Activated naive CD8-positive, alpha-beta T cell treated with anti-CD3 and anti-CD28 coated beads, Interleukin-2, amount 10 ng/mL, durations not matched to agents 7 days and 5 days (primary cell): ENCODE data around the gene CLDN9. TPM values are rescaled to one million over a fixed set of nuclear protein-coding genes. Genes with fewer than 3 reads are reported as not detected.

Experiments
- ATAC-seq: fragments of 150-1000 bp; cut with Tn5 transposase; one replicate; pipeline ENCODE4 v1.10.0; 2021; ENCODE audit warnings: low read depth, moderate library complexity
- POLR2A ChIA-PET: fragments of 350-600 bp; sonication (Branson Sonifier 250); formaldehyde crosslinking; loops from one replicate; lab custom pipeline; 2021; ENCODE audit warnings: antibody characterized with exemption; lab: Charles Lee
- DNase-seq: peaks from one replicate; pipeline ENCODE4 v3.0.0; 2021
- H3K27ac Mint-ChIP-seq: one replicate; pipeline ENCODE4 v1.8.0; 2022; ENCODE audit warnings: mild to moderate bottlenecking, mixed read lengths
- H3K27me3 Mint-ChIP-seq: one replicate; pipeline ENCODE4 v1.8.0; 2022; ENCODE audit warnings: mild to moderate bottlenecking, moderate library complexity, mixed read lengths
- H3K36me3 Mint-ChIP-seq: one replicate; pipeline ENCODE4 v1.8.0; 2021; ENCODE audit warnings: mild to moderate bottlenecking, mixed read lengths
- H3K4me1 Mint-ChIP-seq: one replicate; pipeline ENCODE4 v1.8.0; 2021; ENCODE audit warnings: mixed read lengths
- H3K4me3 Mint-ChIP-seq: one replicate; pipeline ENCODE4 v1.8.0; 2022; ENCODE audit warnings: mild to moderate bottlenecking, moderate library complexity, mixed read lengths
- H3K9me3 Mint-ChIP-seq: one replicate; pipeline ENCODE4 v1.8.0; 2021; ENCODE audit warnings: mixed read lengths
- total RNA-seq, 2 experiments: library from RNA; stranded (reverse); gene quantifications; one replicate each; pipeline ENCODE4 v1.2.3, GENCODE V29; 2021

Gene CLDN9
- total RNA-seq, 2 experiments from 2014 or later = not detected

- H3K4me1 Mint-ChIP-seq = peaks cover 36% of the 10 kb centered on the region
- DNase-seq (no peak), ATAC-seq (no peak)
- peak overlapping the region; percentile 54 for H3K27ac Mint-ChIP-seq
- H3K27me3 Mint-ChIP-seq = peaks cover 28% of the 10 kb centered on the region
- no peaks in the 10 kb centered on the region for H3K9me3 Mint-ChIP-seq
- peaks cover 2% of the 10 kb centered on the region for H3K36me3 Mint-ChIP-seq
- POLR2A ChIA-PET = interaction anchor here (0.8 to 2.6 kb wide), 13 partner anchors 10 to 109 kb away, joined by 3 to 19 read pairs (median 3); partner anchors contain the start of gene MMP25
- H3K4me3 Mint-ChIP-seq = peak overlapping the region; percentile 90
Measured at GRCh38 chr16:3019594-3020246, 7.0 kb downstream of the CLDN9 start.

GRCh38 chr16:3020247-3020603 lies 7.5 kb downstream of the CLDN9 start, which contains the start of gene TNFRSF12A:
Gene TNFRSF12A (plus strand): TSS chr16:3020368. CDS start chr16:3020398, 30 bp downstream.
- Mint-ChIP-seq H3K9me3 (no peaks in the 10 kb centered on the region), H3K27ac (peak within 1 kb of the TSS; percentile 56), H3K27me3 (peaks cover 24% of the 10 kb centered on the region), H3K36me3 (peaks cover 2% of the 10 kb centered on the region), H3K4me1 (peaks cover 36% of the 10 kb centered on the region), H3K4me3 (peak within 1 kb of the TSS; percentile 90)
- ATAC-seq (peak; percentile 23), DNase-seq (peak; percentile 86)
- POLR2A ChIA-PET = interaction anchor here (0.5 to 2.6 kb wide), 15 partner anchors 9 to 142 kb away, joined by 3 to 19 read pairs (median 3); partner anchors contain the start of gene MMP25

GRCh38 chr16:3020604-3021448 lies 8.1 kb downstream of the CLDN9 start:
- POLR2A ChIA-PET = interaction anchor here (0.5 to 2.6 kb wide), 19 partner anchors 9 to 141 kb away, joined by 3 to 19 read pairs (median 3); partner anchors contain the start of genes MMP25 and PKMYT1
- H3K36me3 Mint-ChIP-seq = peaks cover 2% of the 10 kb centered on the region
- no peaks in the 10 kb centered on the region for H3K9me3 Mint-ChIP-seq
- peaks cover 24% of the 10 kb centered on the region for H3K27me3 Mint-ChIP-seq
- H3K4me3 Mint-ChIP-seq = peak overlapping the region; percentile 90
- peaks cover 36% of the 10 kb centered on the region for H3K4me1 Mint-ChIP-seq
- H3K27ac Mint-ChIP-seq = peak overlapping the region; percentile 56
- DNase-seq = peak; percentile 63
- peak; percentile 4 for ATAC-seq

GRCh38 chr16:3021449-3022207 lies 8.9 kb downstream of the CLDN9 start:
- POLR2A ChIA-PET = interaction anchor here (0.6 to 2.6 kb wide), 11 partner anchors 8 to 137 kb away, joined by 3 to 19 read pairs (median 4); partner anchors contain the start of genes IL32, MMP25 and PKMYT1
- ATAC-seq = peak; percentile 15
- DNase-seq = peak; percentile 85
- H3K36me3 Mint-ChIP-seq = peaks cover 6% of the 10 kb centered on the region
- H3K9me3 Mint-ChIP-seq = no peaks in the 10 kb centered on the region
- H3K27me3 Mint-ChIP-seq = peaks cover 21% of the 10 kb centered on the region
- H3K4me1 Mint-ChIP-seq = peaks cover 36% of the 10 kb centered on the region
- peak overlapping the region; percentile 87 for H3K27ac Mint-ChIP-seq
- peak overlapping the region; percentile 90 for H3K4me3 Mint-ChIP-seq

- peaks cover 6% of the 10 kb centered on the region for H3K36me3 Mint-ChIP-seq
- H3K4me1 Mint-ChIP-seq = peaks cover 36% of the 10 kb centered on the region
- no peak for ATAC-seq
- peak; percentile 76 for DNase-seq
- H3K9me3 Mint-ChIP-seq = no peaks in the 10 kb centered on the region
- H3K27ac Mint-ChIP-seq = peak overlapping the region; percentile 87
- POLR2A ChIA-PET = interaction anchor here (0.7 to 2.4 kb wide), 7 partner anchors 7 to 140 kb away, joined by 3 to 19 read pairs (median 5); partner anchors contain the start of genes FLYWCH2, IL32, MMP25 and PKMYT1
- H3K4me3 Mint-ChIP-seq = peak overlapping the region; percentile 90
- peaks cover 17% of the 10 kb centered on the region for H3K27me3 Mint-ChIP-seq
Measured at GRCh38 chr16:3022208-3022683, 9.5 kb downstream of the CLDN9 start.

GRCh38 chr16:3022684-3023414 lies 10.1 kb downstream of the CLDN9 start:
- Mint-ChIP-seq H3K9me3 (no peaks in the 10 kb centered on the region), H3K36me3 (peaks cover 10% of the 10 kb centered on the region), H3K4me1 (peaks cover 36% of the 10 kb centered on the region), H3K4me3 (peak overlapping the region; percentile 87), H3K27me3 (peaks cover 16% of the 10 kb centered on the region), H3K27ac (peak overlapping the region; percentile 87)
- POLR2A ChIA-PET = interaction anchor here (1.0 to 2.3 kb wide), 7 partner anchors 15 to 140 kb away, joined by 3 to 8 read pairs (median 5); partner anchors contain the start of genes FLYWCH2, IL32 and PKMYT1
- ATAC-seq (no peak), DNase-seq (no peak)

GRCh38 chr16:3023415-3023668 lies 10.6 kb downstream of the CLDN9 start:
- peaks cover 15% of the 10 kb centered on the region for H3K27me3 Mint-ChIP-seq
- no peaks in the 10 kb centered on the region for H3K9me3 Mint-ChIP-seq
- POLR2A ChIA-PET = interaction anchor here (1.0 to 2.2 kb wide), 8 partner anchors 16 to 141 kb away, joined by 3 to 9 read pairs (median 5); partner anchors contain the start of genes FLYWCH2, IL32 and PKMYT1
- DNase-seq (no peak), ATAC-seq (no peak)
- peak overlapping the region; percentile 87 for H3K27ac Mint-ChIP-seq
- H3K4me1 Mint-ChIP-seq = peaks cover 34% of the 10 kb centered on the region
- H3K36me3 Mint-ChIP-seq = peaks cover 10% of the 10 kb centered on the region
- peak overlapping the region; percentile 87 for H3K4me3 Mint-ChIP-seq

- H3K27ac Mint-ChIP-seq = peak within 1 kb of the TSS; percentile 87
- H3K4me1 Mint-ChIP-seq = peaks cover 37% of the 10 kb centered on the region
Measured at GRCh38 chr16:3023669-3024478, 11.2 kb downstream of the CLDN9 start, which contains the start of the genes HCFC1R1 and THOC6. Gene HCFC1R1 (minus strand): TSS chr16:3023942. CDS start chr16:3023941, 1 bp downstream. Gene THOC6 (plus strand): TSS chr16:3024035. CDS start chr16:3024327, 292 bp downstream.

GRCh38 chr16:3025032-3026002 lies 12.6 kb downstream of the CLDN9 start:
- ATAC-seq (no peak), DNase-seq (no peak)
- Mint-ChIP-seq H3K27ac (no peak overlapping the region), H3K36me3 (peaks cover 10% of the 10 kb centered on the region), H3K27me3 (peaks cover 3% of the 10 kb centered on the region), H3K9me3 (no peaks in the 10 kb centered on the region), H3K4me1 (peaks cover 41% of the 10 kb centered on the region), H3K4me3 (no peak overlapping the region)
- POLR2A ChIA-PET = interaction anchor here (0.6 to 1.6 kb wide), 4 partner anchors 8 to 45 kb away, joined by 3 to 9 read pairs (median 4); partner anchors contain the start of gene PKMYT1

More at GRCh38 chr16:3023669-3024478, 11.2 kb downstream of the CLDN9 start, which contains the start of the genes HCFC1R1 and THOC6:
- Mint-ChIP-seq H3K36me3 (peaks cover 10% of the 10 kb centered on the region), H3K4me3 (peak within 1 kb of the TSS; percentile 87), H3K27me3 (peaks cover 9% of the 10 kb centered on the region), H3K9me3 (no peaks in the 10 kb centered on the region)
- ATAC-seq (peak; percentile 79), DNase-seq (peak; percentile 95)
- POLR2A ChIA-PET = interaction anchor here (0.7 to 2.2 kb wide), 9 partner anchors 16 to 141 kb away, joined by 3 to 9 read pairs (median 4); partner anchors contain the start of genes FLYWCH2, PKMYT1 and ZNF213

GRCh38 chr16:3026003-3026378 lies 13.3 kb downstream of the CLDN9 start:
- Mint-ChIP-seq H3K9me3 (no peaks in the 10 kb centered on the region), H3K4me3 (no peak overlapping the region), H3K27me3 (peaks cover 3% of the 10 kb centered on the region), H3K36me3 (peaks cover 10% of the 10 kb centered on the region), H3K4me1 (peaks cover 40% of the 10 kb centered on the region), H3K27ac (no peak overlapping the region)
- ATAC-seq (no peak), DNase-seq (no peak)
- POLR2A ChIA-PET = interaction anchor here (1.2 kb wide), 1 partner anchor 13 kb away, joined by 3 read pairs; no protein-coding TSS in a partner anchor
